Effector memory CD4-positive, alpha-beta T cell (primary cell): ENCODE measurements around the gene PLCE1.

ENCODE experiments used
- DNase-seq, 3 donors: peaks; one replicate each; pipeline ENCODE4 v3.0.0-alpha.2; 2020
- H3K27ac ChIP-seq: 2 replicates; pipeline ENCODE4 v1.7.0; 2013; ENCODE audit warnings: mild to moderate bottlenecking, low read length, moderate library complexity; ENCODE audit not compliant: insufficient read depth, poor library complexity, severe bottlenecking
- H3K27me3 ChIP-seq: replicated peaks from 2 replicates; pipeline ENCODE4 v1.7.0; 2013; ENCODE audit warnings: mild to moderate bottlenecking, low read length; ENCODE audit not compliant: insufficient read depth, control insufficient read depth, poor library complexity, severe bottlenecking
- H3K36me3 ChIP-seq: 2 replicates; pipeline ENCODE4 v1.7.0; 2013; ENCODE audit warnings: mild to moderate bottlenecking, low read length, moderate library complexity; ENCODE audit not compliant: control insufficient read depth, insufficient read depth
- H3K4me1 ChIP-seq: 2 replicates; pipeline ENCODE4 v1.7.0; 2013; ENCODE audit warnings: low read length, mild to moderate bottlenecking; ENCODE audit not compliant: control insufficient read depth, insufficient read depth, poor library complexity, severe bottlenecking
- H3K4me3 ChIP-seq: 2 replicates; pipeline ENCODE4 v1.7.0; 2013; ENCODE audit warnings: low read length, low read depth, mild to moderate bottlenecking; ENCODE audit not compliant: insufficient read depth, poor library complexity, severe bottlenecking
- H3K9me3 ChIP-seq: 2 replicates; pipeline ENCODE4 v1.7.0; 2013; ENCODE audit warnings: mild to moderate bottlenecking, low read length, moderate library complexity; ENCODE audit not compliant: control insufficient read depth

PLCE1 gene

GRCh38 chr10:94037286-94037685 is 43.6 kb downstream of the PLCE1 start:
- Histone ChIP-seq H3K4me3 (no peak overlapping the region), H3K27ac (no peak overlapping the region), H3K9me3 (no peaks in the 10 kb centered on the region), H3K36me3 (no peaks in the 10 kb centered on the region), H3K27me3 (no peaks in the 10 kb centered on the region), H3K4me1 (no peaks in the 10 kb centered on the region)
- DNase-seq: no peak

- H3K36me3 ChIP-seq: no peaks in the 10 kb centered on the region
- H3K9me3 ChIP-seq: no peaks in the 10 kb centered on the region
- no peak overlapping the region for H3K4me3 ChIP-seq
- no peaks in the 10 kb centered on the region for H3K27me3 ChIP-seq
- H3K27ac ChIP-seq: no peak overlapping the region
- no peaks in the 10 kb centered on the region for H3K4me1 ChIP-seq
- no peak for DNase-seq
Measured at GRCh38 chr10:94038024-94038423, 44.3 kb downstream of the PLCE1 start.

- DNase-seq: no peak
- H3K27me3 ChIP-seq: no peaks in the 10 kb centered on the region
- no peaks in the 10 kb centered on the region for H3K36me3 ChIP-seq
- H3K9me3 ChIP-seq: no peaks in the 10 kb centered on the region
- no peak overlapping the region for H3K27ac ChIP-seq
- H3K4me3 ChIP-seq: no peak overlapping the region
- H3K4me1 ChIP-seq: no peaks in the 10 kb centered on the region
Measured at GRCh38 chr10:94041206-94041605, 47.5 kb downstream of the PLCE1 start.

- no peaks in the 10 kb centered on the region for H3K36me3 ChIP-seq
- H3K4me1 ChIP-seq: no peaks in the 10 kb centered on the region
- H3K27me3 ChIP-seq: no peaks in the 10 kb centered on the region
- no peak overlapping the region for H3K4me3 ChIP-seq
- no peak for DNase-seq
- no peak overlapping the region for H3K27ac ChIP-seq
- no peaks in the 10 kb centered on the region for H3K9me3 ChIP-seq
Measured at GRCh38 chr10:94042001-94042833, 48.5 kb downstream of the PLCE1 start.

GRCh38 chr10:94042834-94043175 is 49.1 kb downstream of the PLCE1 start:
- Histone ChIP-seq H3K36me3 (no peaks in the 10 kb centered on the region), H3K4me3 (no peak overlapping the region), H3K27me3 (no peaks in the 10 kb centered on the region), H3K9me3 (no peaks in the 10 kb centered on the region), H3K4me1 (no peaks in the 10 kb centered on the region), H3K27ac (no peak overlapping the region)
- no peak for DNase-seq
